Transverse colon (tissue), 4 donors: ENCODE results near the gene KCTD1. TPM values are rescaled to one million over a fixed set of nuclear protein-coding genes. Genes with fewer than 3 reads are reported as not detected.

Experiments used
- DNase-seq: peaks from one replicate; pipeline ENCODE4 v3.0.0-alpha.2; 2019
- H3K27ac ChIP-seq, 4 donors: fragments of 200-600 bp; sonication (generic); 2 replicates each; pipeline ENCODE4 v1.5.1; 2016 to 2018; ENCODE audit warnings: inconsistent platforms in 4 of 4
- H3K27me3 ChIP-seq: fragments of 200-600 bp; sonication (generic); 2 replicates; pipeline ENCODE4 v1.5.1; 2017; ENCODE audit warnings: inconsistent platforms
- H3K36me3 ChIP-seq, 4 donors: fragments of 200-600 bp; sonication (generic); 2 replicates each; pipeline ENCODE4 v1.5.1; 2017 to 2019; ENCODE audit warnings: inconsistent platforms in 4 of 4
- H3K4me1 ChIP-seq, 4 donors: fragments of 200-600 bp; sonication (generic); 2 replicates each; pipeline ENCODE4 v1.5.1; 2017 to 2020; ENCODE audit warnings: inconsistent platforms in 4 of 4
- H3K4me3 ChIP-seq, 4 donors: fragments of 200-600 bp; sonication (generic); 1 replicate in 1 of 4; 2 replicates in 3 of 4; pipeline versions ENCODE4 v1.5.1 to v1.6.1; 2017 to 2019; ENCODE audit warnings: inconsistent platforms in 4 of 4
- H3K9me3 ChIP-seq, 2 donors: fragments of 200-600 bp; sonication (generic); 2 replicates each; pipeline ENCODE4 v1.5.1; 2017 to 2019; ENCODE audit warnings: inconsistent platforms in 2 of 2
- EP300 ChIP-seq: sonication (generic); formaldehyde crosslinking; IDR thresholded peaks from one replicate; pipeline ENCODE4 v1.6.1; 2017; ENCODE audit warnings: antibody characterized with exemption, low read depth
- POLR2A ChIP-seq: fragments of 450-650 bp; IDR thresholded peaks from one replicate; pipeline ENCODE4 v1.6.1; 2016; ENCODE audit warnings: antibody characterized with exemption, mild to moderate bottlenecking, moderate library complexity
- POLR2AphosphoS5 ChIP-seq, 3 donors: sonication (generic); formaldehyde crosslinking; IDR thresholded peaks; one replicate each; pipeline ENCODE4 v1.6.1; 2016; ENCODE audit warnings: antibody characterized with exemption in 3 of 3
- WGBS, 2 donors: methylation state at CpG; one replicate each; pipeline ENCODE4 v1.1.5; 2018; ENCODE audit warnings: low coverage in 1 of 2; 5-methylcytosine and 5-hydroxymethylcytosine counted together
- in situ Hi-C, 4 donors: fragments of 200-750 bp; cut with MboI; loops; one replicate each; pipeline versions ENCODE4 v1.15.0 to v1.15.1; 2017; ENCODE audit warnings: low sequenced_read_pairs in 3 of 4, low pct_ligation_motif_present in 1 of 4, low pct_unique_long_range_greater_than_20kb in 1 of 4
- intact Hi-C: fragments of 100-400 bp; cut with DNase I; formaldehyde crosslinking; loops from one replicate; pipeline ENCODE4 v1.15.1; 2023; ENCODE audit warnings: low total_unique reads
- total RNA-seq, 4 donors: library from RNA; depleted of rRNA; stranded (reverse); fragments of >200 nt; gene quantifications; one replicate each; pipeline ENCODE4 v1.1.0, GENCODE V29; 2016
- TF ChIP-seq, protein P1 (sequence below), 5 experiments: fragments of 200-600 bp in 3 of 5; fragments of 450-650 bp in 2 of 5; sonication (generic) in 3 of 5; IDR thresholded peaks; 1 replicate in 2 of 5; 2 replicates in 3 of 5; pipeline ENCODE4 v1.5.1; 2016 to 2017; ENCODE audit warnings: antibody characterized with exemption in 5 of 5, inconsistent platforms in 3 of 5, mild to moderate bottlenecking in 2 of 5, moderate library complexity in 1 of 5

KCTD1 gene
- total RNA-seq, 4 donors from 2014 or later, result 9.0 to 42.3 (median 13.5) TPM

DNA sequence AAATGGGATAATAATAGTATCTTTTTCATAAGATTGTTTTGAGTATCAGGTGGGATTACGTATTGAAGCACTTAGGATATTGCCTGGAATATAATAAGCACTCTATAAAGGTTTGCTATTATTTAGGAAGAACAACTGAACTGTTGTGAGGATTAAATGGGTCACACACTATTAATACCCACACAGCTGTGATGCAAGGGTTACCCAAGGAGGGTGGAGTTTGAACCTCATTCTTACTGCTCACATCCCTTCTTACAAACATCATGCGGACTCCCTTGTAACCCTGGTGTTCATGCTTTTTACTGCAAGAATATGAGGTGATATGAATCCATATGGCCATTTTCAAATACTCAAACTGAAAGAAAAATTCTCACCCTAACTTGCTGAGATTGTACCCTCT lies 113.5 kb downstream of the KCTD1 start:
- no peak for DNase-seq
- 83 to 88% methylated on average over 2 of the region's 2 CpGs for WGBS, 2 donors
- H3K4me3 ChIP-seq, result no peak overlapping the region
- H3K4me1 ChIP-seq, result no peaks in the 10 kb centered on the region
- intact Hi-C loops (no loop called here), in situ Hi-C loops (no loop called here)
- H3K27me3 ChIP-seq, result no peaks in the 10 kb centered on the region
- TF ChIP-seq, protein P1, sequence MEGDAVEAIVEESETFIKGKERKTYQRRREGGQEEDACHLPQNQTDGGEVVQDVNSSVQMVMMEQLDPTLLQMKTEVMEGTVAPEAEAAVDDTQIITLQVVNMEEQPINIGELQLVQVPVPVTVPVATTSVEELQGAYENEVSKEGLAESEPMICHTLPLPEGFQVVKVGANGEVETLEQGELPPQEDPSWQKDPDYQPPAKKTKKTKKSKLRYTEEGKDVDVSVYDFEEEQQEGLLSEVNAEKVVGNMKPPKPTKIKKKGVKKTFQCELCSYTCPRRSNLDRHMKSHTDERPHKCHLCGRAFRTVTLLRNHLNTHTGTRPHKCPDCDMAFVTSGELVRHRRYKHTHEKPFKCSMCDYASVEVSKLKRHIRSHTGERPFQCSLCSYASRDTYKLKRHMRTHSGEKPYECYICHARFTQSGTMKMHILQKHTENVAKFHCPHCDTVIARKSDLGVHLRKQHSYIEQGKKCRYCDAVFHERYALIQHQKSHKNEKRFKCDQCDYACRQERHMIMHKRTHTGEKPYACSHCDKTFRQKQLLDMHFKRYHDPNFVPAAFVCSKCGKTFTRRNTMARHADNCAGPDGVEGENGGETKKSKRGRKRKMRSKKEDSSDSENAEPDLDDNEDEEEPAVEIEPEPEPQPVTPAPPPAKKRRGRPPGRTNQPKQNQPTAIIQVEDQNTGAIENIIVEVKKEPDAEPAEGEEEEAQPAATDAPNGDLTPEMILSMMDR (IDR thresholded peaks at IDR 0.05), result no peak
- TF ChIP-seq POLR2A, result no peak
- TF ChIP-seq EP300, result no peak
- no peak for TF ChIP-seq POLR2AphosphoS5 (IDR thresholded peaks at IDR 0.05)
- H3K36me3 ChIP-seq, result no peaks in the 10 kb centered on the region
- no peak overlapping the region for H3K27ac ChIP-seq
- H3K9me3 ChIP-seq, result no peaks in the 10 kb centered on the region

DNA sequence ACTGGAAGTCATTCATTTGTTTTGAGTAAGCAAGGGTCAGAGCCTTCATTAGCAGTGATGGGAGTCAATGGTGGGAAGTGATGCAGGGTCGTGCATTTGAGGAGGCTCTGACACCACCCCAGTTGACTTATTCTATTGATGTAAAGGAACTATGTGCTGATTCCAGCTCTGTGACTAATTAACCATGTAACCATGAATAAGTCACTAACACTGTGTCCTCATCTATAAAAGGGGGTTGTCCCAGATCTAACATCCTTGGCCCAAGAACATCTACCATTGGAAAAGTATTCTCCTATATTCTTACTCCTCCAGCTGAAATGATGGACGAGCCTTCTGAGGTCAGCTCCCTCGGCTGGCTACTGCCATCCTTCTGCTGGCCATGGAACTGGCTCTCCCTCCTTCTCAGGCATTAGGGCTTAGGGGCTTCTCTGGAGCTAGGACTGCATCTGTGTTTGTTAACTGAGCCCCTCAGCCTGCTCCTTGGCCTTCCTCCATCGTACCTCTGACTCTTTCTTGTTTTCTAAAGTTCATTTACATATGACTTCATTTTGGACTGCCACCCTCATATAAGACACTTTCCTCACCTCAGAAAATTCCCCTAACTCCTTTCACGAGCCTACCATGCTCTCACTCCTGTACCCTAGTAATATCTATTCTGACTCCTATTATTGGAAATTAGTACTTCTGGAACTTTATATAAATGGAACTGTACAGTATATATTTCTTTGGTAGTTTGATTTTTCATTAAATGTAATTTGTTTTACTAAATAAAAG lies 115.5 kb downstream of the KCTD1 start:
- 79 to 82% methylated on average over 5 of the region's 5 CpGs for WGBS, 2 donors
- TF ChIP-seq EP300, result no peak
- TF ChIP-seq, protein P1 (IDR thresholded peaks at IDR 0.05), result no peak
- TF ChIP-seq POLR2A, result no peak
- TF ChIP-seq POLR2AphosphoS5 (IDR thresholded peaks at IDR 0.05), result no peak
- Histone ChIP-seq H3K27me3 (no peaks in the 10 kb centered on the region), H3K36me3 (no peaks in the 10 kb centered on the region), H3K9me3 (no peaks in the 10 kb centered on the region), H3K27ac (no peak overlapping the region), H3K4me3 (no peak overlapping the region), H3K4me1 (no peaks in the 10 kb centered on the region)
- in situ Hi-C loops, result no loop called here
- no peak for DNase-seq
- intact Hi-C loops, result no loop called here

- intact Hi-C loops (no loop called here), in situ Hi-C loops (no loop called here)
- H3K27ac ChIP-seq, result no peak overlapping the region
- H3K9me3 ChIP-seq, result no peaks in the 10 kb centered on the region
- no peak for DNase-seq
- H3K27me3 ChIP-seq, result no peaks in the 10 kb centered on the region
- no peaks in the 10 kb centered on the region for H3K36me3 ChIP-seq
- H3K4me1 ChIP-seq, result no peaks in the 10 kb centered on the region
- H3K4me3 ChIP-seq, result no peak overlapping the region
- 45 to 55% methylated on average over 5 of the region's 5 CpGs for WGBS, 2 donors
- TF ChIP-seq, protein P1 (IDR thresholded peaks at IDR 0.05), result no peak
- TF ChIP-seq POLR2AphosphoS5 (IDR thresholded peaks at IDR 0.05), result no peak
- TF ChIP-seq POLR2A, result no peak
- no peak for TF ChIP-seq EP300
Observed at GRCh38 chr18:26429535-26430226, 118.7 kb downstream of the KCTD1 start.

GRCh38 chr18:26425148-26425531 lies 123.2 kb downstream of the KCTD1 start:
- intact Hi-C loops, result no loop called here
- WGBS, 2 donors, result 73 to 83% methylated on average over 3 to 5 of the region's 5 CpGs
- Histone ChIP-seq H3K9me3 (no peaks in the 10 kb centered on the region), H3K4me3 (no peak overlapping the region), H3K27ac (no peak overlapping the region), H3K27me3 (no peaks in the 10 kb centered on the region), H3K4me1 (no peaks in the 10 kb centered on the region), H3K36me3 (no peaks in the 10 kb centered on the region)
- in situ Hi-C loops, result no loop called here
- DNase-seq, result no peak
- no peak for TF ChIP-seq EP300
- TF ChIP-seq, protein P1 (IDR thresholded peaks at IDR 0.05), result no peak
- TF ChIP-seq POLR2A, result no peak
- TF ChIP-seq POLR2AphosphoS5 (IDR thresholded peaks at IDR 0.05), result no peak
